Activated CD4-positive, alpha-beta T cell treated with anti-CD3 and anti-CD28 coated beads, Interleukin-2, amount 50 U/mL, for 1 hour (primary cell): ENCODE measurements around the gene EXOC6B.

ENCODE experiments used
- DNase-seq: peaks from one replicate; pipeline ENCODE4 v3.0.0-alpha.2; 2020

The EXOC6B gene

DNA sequence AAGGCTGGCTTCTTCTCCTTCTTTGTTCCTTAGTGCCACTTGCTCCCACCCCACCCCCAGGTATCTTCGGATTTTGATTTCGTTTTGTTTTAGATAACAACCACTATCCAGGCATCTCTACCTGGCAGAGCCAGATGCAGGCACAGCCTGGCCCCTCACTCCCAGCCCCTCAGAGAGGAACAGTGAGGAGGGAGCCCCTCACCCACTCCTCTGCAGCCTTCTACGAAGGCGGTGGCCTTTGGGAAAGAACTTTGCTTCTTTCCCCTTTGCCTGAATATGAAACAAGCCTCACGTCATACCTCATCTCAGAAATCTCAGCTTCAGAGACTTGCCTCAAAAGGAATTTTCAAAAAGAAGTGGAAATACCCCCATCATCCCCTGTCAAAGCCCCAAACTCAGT, 671.9 kb downstream of the EXOC6B start:
- DNase-seq: no peak

DNA sequence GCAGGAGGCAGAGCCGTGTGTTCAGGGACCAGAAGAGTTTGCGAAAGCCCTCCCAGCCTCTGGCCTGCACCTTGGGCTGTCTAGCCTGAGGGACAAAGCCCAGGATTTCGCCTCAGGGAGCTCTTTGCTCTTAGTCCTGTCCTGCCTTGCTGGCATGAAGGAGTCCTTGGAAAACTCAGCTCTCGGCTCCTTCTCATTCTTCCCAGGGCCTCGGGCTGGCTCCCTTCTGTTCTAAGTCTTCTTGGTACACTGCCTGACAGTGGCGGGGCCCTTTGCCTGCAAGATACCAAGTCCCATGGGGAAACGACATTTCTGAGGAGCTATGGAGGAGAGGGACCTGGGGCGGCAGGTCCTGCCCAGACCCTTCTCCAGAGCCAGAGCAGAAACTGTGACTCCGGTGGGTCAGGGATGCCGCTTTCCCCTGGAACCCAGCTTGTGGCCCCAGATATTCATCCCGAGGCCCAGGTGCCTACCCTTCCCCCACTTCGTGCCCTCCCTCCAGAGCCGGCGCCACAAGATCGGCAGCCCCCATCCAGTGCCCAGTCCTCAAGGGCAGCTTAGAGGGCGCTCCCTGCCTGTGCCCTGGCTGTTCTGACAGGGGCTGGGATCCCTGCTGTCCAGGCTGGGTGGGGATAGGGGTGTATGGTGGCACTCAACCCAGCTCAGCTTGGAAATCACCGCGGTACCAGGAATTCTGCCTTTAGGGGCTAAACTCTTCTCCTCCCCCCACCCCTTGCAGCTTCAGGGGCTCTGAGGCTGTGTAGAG, 672.6 kb downstream of the EXOC6B start:
- no peak for DNase-seq

DNA sequence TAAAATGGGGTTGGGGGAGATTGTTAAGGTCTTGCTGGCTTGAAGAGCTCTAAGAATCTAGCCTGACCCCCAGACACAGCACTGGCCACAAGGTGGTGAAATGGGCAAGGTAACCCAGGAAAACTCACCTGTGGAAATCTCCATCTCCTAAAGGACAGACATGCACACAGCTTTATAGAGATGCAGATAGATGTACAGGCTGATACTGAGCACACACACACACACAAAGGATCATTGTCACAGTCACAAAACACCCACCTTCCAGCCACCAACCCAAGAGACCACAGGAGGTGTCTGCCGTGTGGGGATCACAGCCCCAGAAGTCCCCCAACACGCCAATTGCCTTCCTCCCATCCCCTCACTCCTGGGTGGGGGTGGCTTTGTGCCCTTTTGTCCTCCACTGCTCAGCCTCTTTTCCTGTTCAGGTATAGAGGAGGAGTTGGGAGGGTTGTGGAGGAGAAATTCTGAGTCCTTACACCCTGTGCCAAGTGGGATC, 674.9 kb downstream of the EXOC6B start:
- no peak for DNase-seq

DNA sequence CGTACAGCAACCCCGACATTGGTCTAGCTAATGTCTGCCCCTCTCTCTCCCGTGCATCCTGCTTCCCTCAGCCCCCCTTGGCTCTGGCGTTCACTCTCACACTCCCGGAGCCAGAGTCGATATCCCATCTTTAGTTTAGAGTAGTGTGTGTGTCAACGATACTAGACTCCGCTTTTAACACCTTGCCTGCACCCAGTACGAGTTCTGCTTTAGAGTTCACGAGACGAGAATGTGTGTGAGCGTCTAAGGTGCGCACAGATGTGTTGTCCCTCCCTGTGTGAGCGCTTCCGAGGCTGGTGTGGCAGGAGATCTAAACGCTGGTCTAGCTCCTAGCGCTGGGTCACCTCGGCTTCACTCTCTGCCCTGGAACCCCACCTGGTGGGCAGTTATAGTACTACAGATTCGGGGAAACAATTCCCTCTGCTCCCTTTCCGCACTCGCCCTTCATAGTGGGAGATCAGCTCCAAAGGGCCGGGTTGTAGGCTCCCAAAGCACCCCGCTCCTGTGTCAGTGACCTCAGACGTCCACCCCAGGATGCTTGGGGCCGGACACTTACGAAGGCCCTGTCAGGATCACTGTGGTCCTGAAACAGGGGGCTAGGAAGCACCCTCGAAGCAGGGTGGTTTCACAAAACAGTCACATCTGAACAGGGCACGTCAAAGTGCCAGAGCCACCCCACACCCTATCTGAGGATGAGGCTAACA, 675.5 kb downstream of the EXOC6B start:
- DNase-seq: peak; percentile 52

DNA sequence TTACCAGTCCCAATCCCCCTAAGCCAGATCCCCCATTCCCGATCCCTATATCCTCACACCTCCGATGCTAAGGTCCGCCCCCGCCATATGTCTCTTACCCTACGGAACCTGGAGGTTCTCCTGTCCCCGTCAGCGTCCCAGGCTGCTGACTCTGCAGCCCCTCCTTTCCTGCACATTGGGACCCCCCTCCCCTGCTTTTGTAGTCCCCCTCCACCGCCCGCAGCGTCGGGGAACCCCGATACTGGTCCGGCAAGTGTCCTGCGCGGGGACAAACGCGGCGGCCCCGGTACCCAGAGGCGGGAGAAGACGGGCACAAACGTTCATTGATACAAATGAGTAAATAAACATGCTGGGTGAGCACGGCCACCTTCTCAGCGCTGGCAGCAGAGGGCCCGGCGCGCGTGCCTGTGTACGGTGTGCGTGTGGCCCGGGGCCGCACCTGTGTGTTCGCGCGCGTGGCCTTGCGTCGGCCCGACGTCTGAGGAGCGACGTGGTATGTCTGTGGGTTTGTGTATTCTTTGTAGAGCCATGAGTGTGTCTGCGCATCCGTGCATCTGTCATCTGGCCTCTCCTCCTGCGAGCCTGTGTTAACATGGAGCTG, 676.2 kb downstream of the EXOC6B start:
- no peak for DNase-seq

DNA sequence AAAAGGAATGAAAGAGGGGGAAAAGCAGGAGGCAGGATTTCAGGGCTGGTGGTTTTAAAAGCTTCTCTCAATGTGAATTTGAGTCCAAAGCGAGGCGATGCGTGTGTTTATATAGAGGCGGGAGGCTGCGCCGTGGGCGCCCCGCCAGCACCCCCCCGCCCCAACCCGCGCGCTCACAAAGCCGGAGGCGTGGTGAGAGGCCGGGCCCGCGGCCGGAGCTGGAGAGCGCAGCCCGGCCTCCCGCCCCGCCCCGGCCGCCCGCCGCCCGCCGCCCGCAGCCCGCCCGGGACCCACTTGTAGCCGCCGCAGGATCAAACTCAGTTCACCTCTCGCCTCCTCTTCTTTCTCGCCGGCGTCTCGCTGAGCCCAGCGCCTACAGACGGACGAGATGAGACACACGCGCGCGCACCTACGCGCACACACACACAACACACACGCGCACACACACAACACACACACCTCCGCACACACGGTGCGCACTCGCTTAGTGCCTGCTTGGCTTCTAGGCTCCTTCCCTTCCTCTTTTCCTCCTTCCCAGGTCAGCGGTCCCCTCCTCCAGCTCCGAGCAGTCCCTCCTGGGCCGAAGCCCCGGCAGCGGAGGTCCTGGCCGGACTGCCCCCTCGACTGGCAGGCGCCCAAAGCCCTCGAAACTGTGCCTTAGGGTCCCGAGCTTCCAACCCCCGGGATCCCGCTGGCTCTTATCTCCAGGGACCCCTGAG, 676.8 kb downstream of the EXOC6B start:
- DNase-seq: no peak

DNA sequence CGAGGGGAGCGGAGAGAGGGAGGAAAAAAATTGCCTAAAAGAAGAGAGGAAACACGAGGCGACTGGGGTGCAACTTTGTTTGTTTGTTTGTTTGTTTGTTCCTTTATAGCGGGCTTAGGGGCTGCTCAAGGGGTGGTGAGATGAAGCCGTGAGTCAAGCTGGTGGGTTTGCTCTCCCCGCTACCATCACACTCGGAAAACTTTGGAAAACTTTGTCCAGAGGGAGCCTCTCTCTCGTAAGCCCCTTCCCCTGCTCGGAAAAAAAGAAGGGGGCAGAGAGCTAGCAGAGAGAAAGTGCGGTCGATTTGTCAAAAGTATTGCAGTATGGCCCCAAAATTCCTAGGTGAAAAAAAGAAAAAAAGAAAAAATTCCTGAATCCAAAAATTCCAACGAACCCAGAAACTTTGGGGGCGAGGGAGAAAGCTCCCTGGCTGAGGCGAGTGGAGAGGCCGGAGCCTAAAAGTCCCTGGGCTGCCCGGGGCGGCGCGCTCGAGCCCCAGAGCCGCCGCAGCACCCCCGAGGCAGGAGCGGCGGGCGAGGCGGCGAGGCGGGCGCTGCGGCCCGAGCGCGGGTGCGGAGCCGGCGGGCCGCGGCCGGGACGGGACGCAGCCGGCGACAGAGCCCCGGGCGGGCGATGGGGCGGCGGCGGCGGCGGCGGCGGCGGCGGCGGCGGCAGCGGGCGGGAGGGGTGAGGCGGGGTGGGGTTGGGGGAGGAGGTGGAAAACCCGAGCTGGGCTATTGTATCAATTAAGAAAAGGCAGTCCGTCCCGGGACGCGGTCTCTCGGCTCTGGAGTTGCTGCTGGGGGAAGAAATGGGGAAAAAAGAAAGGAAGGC, 677.6 kb downstream of the EXOC6B start:
- no peak for DNase-seq

DNA sequence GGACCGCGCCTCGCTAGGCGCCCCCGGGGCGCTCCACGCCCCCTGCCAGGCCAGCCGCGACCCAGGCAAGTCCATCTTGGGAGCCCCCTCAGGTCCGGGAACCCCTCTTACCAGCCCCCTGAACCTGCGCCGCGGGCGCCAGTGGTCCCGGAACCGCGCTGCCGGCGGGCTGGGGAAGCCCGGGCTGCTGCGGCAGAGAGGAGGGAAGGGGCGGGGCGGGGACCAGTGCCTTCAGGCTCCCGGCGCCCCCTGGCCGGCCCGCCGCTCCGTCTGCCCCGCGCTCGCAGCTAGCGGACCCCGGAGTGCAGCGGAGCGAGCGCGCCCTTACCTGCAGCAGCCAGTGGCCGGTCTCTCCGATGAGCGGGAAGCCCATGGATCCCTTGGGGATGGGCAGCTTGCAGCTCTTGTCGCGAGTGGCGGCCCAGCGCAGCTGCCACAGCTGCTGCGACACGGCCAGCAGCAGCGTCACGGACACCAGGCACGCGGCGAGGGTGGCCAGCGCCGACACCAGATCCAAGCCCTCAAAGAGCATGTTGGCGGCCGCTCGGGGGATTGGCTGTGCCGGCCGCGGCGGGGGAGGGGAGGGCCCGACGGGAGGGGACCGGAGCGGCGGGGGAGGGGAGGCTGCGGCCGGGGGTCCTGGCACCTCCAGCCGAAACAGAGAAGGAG, 678.4 kb downstream of the EXOC6B start, which contains the start of gene CYP26B1:
TSS of gene CYP26B1 (minus strand) at position 560 of the 669 bp plus-strand sequence. CDS start at position 532, 28 bp downstream.
- DNase-seq: no peak

DNA sequence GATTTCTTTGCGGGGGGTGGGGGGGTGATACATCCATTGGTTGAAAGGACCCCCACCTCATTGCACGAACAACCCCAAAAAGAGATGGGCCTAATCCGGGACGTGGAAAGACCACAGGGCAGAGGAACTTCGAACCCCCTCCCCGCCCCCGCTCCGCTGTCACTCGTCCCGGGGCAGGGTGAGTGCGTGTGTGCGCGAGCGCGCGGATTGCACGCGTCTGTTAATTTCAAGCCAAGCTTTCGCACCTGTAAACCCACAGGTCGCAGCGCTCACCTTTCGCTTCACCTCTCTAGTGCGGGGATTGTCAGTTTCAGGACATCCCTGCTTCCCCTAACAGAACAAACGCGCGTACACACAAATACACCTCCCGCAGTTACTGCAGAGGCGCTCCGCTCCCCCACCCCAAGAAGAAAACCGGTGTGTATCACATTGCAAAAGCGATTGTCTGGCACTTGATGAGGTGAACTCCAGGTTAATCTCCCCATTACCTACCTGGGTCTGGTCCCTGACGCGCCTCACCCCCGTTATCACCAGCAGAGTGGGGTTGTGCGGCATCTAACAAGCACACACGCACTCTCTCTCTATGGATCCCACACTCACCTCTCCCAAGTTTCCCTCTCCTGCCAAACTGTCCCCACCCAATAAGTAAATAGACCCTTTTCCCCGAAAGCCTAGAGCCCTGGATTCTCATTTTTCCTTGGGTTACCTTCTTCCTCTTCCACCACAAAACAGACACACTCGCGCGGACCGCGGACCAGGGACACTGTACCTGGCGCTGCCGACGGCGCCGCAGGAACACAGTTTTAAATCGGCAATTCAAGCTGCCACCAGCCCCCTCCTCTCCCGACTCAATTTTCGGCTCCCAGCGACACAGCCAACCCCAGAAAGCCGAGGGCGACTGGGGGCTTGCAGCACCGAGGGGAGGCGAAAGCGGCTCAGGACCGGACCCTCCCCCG, 679.2 kb downstream of the EXOC6B start:
- no peak for DNase-seq

DNA sequence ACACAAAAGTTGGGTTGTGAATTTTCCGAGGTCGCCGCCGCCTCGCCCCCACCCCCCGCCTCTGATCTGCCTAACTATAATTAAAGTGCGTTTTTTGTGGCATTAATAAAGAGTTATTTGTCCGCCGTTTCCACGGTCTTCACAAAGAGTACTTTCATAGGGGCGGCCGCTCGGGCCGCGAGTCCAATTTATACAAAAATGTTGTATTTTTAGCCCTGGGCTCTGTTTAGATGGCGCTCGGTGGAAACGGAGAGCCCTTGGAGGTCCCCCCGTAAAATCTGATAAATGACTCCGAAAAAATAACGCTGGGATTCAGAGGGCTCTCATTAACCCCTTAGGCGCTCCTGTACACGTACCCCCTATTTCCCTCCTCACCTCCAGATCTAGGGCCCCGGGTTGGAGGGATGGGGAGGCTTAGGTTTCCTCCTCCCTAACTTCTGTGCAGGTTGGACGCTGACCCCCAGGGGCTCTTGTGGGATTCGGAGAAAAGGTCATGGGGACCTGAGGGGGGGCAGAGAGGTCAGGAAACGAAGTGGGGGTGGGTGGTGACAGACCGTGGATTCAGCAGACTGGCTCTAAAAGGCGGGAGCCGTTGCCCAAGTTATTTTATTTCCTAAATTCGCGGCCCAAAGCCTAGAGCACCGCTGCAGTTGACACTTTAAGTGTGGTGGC, 680.0 kb downstream of the EXOC6B start:
- no peak for DNase-seq

DNA sequence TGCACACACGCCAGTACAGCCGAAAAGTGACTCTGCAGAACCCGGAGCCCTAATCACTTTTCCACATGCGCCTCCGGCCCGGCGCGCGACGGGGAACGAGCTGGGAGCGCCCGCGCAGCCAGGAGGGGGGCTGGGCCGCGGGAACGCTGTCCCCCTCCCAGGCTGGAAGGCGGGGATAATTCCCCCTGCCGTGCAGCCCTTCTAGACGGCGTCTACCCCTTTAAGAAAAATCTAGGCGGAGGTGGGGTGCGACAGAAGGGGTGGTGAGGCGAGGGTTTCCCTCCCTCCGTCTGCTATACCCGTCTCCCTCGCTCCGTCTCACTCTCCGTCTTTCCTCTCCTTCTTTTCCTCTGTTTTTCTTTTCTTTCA, 680.6 kb downstream of the EXOC6B start:
- no peak for DNase-seq

DNA sequence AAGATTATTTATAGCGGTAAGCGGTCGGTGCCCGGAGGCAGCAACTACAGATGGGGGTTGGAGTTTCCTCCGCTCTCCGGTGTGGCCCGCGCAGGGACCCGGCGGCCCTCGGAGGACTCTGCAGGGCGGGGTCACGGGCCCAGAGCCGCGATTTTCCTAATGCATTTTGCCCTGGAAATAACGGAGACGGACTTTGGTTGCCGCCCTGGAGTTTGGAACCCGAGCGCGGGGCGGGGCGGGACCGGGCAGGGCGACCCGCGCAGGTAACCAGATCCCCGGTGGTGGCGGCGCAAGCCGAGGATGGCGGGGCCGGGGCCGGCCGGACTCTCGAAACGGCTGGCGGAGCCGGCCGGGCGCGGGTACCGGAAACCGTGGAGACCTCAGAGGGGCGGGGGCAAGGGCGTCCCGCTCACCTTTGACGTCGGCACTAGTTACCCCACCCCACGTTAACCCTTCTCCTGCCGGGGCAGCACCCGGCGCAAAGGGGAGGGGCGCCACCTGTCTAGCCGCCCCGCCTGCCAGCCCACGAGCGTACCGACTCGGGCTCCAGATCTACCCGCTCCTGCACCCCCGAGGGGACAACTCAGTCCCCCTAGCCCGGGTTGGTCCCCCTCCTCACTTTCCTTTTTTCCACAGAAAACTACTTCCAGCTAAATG, 681.1 kb downstream of the EXOC6B start:
- no peak for DNase-seq

DNA sequence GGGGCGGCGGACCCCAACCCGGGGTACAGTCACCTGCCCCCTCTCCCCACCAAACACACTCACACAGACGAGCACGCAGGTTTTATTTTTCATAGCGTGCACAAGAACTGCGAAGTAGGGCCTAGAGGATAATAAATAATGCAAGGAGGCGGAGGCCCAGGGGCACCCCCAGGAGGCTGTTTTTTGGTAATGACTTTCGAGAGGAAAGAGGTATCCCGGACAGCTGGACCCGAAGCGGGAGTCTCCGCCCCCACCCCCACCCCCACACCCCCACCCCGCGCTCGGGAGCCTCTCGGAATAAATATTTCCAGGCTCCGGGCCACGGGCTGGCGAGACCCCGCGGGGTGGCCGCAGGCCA, 681.6 kb downstream of the EXOC6B start:
- no peak for DNase-seq

DNA sequence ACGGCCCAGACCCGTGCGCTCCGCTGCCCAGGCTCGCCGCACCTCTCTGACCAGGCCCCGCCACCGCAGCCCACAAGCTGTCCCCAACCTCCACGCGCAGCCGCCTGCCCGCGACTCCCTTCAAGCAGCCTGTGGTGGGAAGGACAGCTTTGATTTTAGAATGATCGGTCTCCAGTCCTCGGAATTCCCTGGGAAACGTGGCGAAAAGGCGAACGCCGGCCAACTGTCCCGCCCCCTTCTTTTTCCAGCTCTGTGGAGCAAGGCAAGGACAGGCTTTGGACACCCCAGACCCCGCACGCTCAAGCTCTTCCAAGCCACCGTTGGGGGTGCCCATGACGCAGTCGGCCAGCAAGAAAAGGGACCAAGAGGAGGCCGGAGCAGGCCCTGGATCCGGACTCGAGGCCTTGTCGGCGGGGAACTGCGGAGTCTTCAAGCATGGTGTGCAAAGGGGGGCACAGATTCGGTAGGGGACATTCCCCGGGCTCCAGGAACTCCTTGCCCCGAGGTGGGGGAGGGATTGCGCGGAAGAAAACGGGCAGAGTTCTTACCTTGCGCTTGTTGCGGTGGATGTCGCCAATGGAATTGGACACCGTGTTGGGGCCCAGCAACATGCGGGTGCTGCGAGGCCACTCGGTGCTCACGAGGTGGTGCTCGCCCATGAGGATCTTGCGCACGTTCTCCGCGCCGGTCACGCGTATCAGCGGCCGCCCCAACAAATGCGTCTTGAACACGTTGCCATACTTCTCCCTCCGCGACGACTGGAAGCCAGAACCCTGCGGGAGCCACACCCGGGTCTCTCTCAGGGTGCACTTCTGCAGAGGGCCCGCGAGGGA, 682.2 kb downstream of the EXOC6B start:
- DNase-seq: no peak

DNA sequence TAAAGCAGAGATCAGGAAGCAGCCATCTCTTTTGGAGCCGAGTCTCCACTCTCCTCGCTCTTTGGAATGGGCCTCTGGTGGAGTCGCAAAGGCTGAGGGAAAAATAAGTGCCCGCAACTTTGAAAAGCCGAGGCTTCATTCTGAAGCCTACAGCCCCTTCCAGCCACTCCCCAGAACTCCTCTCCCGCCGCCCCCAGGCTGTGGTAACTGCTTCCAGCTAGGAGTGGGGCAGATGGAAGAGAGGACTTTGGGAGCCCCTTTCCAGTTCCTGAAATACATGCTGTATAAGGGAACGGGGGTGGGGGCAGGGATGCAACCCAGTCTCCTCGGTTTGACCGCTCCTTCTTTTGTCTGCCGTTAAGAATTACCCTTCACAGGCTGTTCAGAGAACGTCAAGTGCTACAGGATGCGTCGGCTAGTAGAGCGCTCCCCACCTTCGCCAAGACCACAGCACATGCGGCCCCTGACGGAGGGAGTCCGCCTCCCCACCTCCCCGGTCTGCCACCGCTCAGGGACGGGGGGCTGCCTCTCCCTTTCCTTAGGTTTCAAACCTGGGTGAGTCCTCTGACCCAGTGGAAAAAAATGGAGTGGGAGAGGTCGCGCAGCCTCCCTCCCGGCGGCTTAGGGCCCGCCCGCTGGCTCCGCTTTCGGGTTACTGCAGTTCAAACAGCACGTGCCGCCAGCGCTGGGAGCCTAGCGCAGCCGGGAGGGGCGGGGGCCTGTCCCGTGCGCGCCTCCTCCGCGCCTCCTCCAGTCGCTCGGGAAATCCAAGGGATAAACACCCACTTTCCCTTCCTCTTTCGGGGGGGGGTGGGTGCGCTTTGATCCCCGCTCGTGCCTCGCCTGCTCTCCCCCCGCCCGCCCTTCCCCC, 683.0 kb downstream of the EXOC6B start:
- DNase-seq: no peak

DNA sequence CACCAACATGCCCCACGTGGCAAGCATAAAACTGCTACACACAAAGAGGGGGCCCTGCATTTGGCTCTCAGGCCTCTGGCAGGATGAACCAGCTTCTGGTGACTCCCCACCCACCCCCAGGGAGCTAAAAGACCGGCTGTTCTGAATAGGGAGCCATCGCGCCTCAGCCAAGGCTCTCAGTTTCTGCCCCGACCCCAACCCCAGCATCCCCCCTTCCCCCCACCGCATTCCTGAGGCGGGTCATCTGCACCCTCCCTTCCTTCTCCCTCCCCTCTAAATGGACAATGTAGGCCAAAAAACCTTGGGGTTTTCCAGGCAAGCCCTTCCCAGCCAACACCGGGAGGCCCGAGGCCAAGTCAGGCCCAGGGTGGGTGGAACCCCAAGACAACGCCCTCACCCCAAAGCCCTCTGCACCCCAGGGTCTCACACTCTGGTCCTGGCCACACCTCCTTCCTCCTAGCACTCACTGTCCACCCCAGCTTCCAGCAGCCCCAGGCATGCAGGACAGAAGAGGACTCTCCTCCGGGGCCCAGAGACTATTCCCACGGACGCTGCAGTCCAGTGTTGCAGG, 683.9 kb downstream of the EXOC6B start:
- no peak for DNase-seq

DNA sequence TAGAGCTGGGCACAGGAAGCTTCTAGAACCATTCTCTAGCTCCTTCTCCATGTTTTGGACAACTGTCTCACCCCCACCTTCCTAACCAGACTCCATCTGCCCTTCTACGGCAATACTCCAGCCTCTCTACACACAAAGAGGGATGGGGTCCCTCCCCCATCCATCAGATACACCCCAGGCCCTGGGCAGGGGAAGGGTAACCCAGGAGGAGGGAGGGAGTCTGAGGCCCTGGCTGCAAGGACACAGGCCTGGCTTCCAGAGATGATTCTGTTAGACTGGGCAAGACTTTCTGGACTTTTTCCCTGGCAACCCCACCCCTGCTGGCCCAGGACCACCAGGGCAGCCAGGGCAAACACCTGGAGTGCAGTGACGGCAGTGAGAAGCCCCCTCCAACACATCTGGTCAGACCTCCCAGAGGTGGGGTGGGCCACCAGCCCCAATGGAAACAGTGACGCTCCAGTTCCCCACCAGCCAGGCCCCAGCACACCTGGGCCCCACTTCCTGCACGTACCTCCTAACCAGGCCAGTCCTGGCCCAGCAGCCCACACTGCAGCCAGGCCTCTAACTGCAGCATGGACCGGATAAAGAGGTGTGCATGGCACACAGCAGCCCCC, 684.7 kb downstream of the EXOC6B start:
- DNase-seq: no peak
